ENCODE measurements around the gene TCF25.
"Not testable (repeated sequence)": the region's sequence is repeated elsewhere in the genome, so short reads cannot be mapped to it uniquely, and the experiment has no call there.

TCF25 gene

GRCh38 chr16:89918453-89919347 lies 45.3 kb downstream of the TCF25 start, which contains the start of gene MC1R:
TSS of gene MC1R (plus strand) at chr16:89918862. CDS start at chr16:89919259, 397 bp downstream.
- peak in 1 of 58 donors; percentile 49 for DNase-seq

- DNase-seq = no peak
Measured at GRCh38 chr16:89919535-89920406, 46.4 kb downstream of the TCF25 start.

DNA sequence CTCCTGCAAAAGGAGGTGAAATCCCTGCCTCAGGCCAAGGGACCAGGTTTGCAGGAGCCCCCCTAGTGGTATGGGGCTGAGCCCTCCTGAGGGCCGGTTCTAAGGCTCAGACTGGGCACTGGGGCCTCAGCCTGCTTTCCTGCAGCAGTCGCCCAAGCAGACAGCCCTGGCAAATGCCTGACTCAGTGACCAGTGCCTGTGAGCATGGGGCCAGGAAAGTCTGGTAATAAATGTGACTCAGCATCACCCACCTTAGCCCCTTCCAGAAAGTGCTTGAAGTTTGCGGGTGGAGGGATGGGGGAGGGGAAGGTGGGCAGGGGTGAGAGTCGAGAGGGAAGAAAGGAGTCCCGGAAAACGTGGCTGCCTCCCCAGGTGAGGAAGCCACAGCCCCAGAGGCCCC lies 47.3 kb downstream of the TCF25 start:
- DNase-seq = no peak

DNA sequence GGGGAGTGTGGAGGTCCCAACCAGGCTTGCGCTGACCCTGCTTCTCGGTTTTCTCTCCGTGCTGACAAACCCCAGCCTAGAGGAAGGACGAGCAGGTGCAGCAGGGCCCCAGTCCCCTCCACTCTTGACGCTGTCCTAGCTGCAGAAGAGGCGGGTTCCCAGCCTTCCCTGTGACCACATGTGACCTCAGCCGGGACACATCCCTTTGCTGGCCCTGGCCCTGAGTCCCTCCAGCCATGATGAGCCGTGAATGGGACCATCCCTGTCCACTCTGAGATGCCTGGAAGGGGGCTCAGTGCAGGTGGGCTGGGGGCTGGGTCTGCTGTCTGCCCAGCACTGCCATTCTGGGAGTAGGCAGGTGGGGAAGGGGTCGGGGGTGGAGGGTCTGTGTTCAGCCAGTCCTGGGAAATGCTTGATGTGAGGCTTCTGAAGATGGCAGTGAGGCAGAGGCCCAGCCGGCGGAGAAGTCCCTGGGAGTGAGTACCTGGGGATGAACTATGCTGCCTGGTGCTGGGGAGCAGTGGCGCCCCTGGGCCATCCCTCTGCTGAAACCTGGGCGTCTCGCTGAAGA lies 47.8 kb downstream of the TCF25 start:
- DNase-seq = no peak

GRCh38 chr16:89921702-89922476 lies 48.5 kb downstream of the TCF25 start:
- peak in 10 of 58 donors; percentile 18 to 64 (median 43) for DNase-seq

- DNase-seq = peak in 34 of 58 donors; percentile 12 to 77 (median 46)
Measured at GRCh38 chr16:89922477-89922883, 49.1 kb downstream of the TCF25 start.

DNA sequence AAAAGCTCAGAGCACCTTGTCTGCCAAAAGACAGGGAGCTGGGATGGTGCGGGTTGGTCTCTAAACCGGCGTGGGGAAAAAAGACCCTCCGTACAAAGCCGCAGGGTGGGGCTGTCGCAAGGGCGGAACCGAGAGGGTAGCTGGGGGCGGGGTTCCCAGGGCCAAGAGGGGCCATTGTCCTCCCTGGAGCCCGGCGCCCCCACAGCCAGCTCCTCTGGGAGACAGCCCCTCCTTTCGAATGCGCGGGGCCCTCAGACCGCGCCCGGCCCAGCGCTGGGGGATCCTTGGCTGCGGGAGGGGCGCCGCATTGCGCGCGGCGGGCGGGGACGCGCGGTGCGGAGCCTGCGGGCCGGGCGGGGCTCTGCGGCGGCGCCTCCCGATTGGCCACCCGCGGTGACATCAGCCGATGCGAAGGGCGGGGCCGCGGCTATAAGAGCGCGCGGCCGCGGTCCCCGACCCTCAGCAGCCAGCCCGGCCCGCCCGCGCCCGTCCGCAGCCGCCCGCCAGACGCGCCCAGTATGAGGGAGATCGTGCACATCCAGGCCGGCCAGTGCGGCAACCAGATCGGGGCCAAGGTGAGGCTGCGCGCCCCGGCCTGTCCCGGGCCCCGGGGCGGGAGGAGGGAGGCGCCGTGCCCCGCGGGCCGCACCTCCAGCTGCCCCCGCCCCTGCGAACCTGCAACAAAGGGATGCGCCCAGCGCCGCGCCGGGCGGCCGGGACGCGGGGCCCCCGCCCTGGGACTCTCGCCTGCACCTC lies 49.7 kb downstream of the TCF25 start, which contains the start of gene TUBB3:
TSS of gene TUBB3 (plus strand) at position 459 of the 756 bp plus-strand sequence. CDS start at position 519, 60 bp downstream.
- peak in 54 of 58 donors; percentile 35 to 89 (median 68) for DNase-seq

- peak in 3 of 58 donors; percentile 29 to 56 (median 31) for DNase-seq
Measured at GRCh38 chr16:89923640-89924296, 50.4 kb downstream of the TCF25 start.

GRCh38 chr16:89924297-89924924 lies 51.0 kb downstream of the TCF25 start:
- peak in 41 of 58 donors; percentile 8 to 70 (median 45) for DNase-seq

DNA sequence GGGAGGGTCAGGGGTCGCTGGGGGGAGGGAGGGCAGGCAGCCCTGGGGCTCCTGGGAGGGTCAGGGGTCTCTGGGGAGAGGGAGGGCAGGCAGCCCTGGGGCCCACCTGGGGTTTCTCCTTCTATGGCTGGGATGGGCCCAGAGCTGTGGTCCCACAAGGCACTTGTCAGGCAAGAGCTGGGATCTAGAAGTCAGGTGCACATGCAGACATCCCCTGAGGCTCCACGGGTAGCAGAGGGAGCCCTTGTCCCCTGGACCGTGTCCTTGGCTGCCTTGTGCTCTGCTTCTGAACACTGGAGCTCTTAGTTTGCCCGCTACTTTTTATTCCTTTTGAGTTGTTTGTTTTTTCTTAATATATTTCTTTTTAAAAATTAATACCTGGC lies 51.5 kb downstream of the TCF25 start:
- DNase-seq = no peak

DNA sequence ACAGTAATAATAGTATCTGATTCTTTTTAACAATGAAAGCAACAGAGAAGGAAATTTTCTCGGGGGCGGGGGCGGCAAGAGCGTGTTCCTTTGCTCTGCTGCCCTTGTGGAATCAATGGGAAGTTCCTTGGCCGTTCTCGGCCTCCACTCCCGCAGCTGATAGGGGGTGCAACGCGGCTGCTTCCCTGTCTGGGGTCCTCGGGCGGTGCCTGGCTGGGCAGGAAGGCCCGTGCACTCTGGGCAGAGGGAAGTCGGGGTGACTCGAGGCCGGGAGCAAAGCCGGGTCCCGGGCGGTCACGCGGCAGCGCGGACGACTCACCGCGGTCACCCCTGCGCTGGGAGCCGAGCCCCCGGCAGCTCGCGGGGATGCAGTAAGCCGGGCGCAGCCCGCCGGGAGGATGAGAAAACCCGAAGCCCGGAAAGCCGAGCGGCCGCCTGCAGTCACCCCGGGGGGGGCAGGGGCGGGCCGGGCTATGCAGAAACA lies 52.2 kb downstream of the TCF25 start:
- DNase-seq = no peak

DNA sequence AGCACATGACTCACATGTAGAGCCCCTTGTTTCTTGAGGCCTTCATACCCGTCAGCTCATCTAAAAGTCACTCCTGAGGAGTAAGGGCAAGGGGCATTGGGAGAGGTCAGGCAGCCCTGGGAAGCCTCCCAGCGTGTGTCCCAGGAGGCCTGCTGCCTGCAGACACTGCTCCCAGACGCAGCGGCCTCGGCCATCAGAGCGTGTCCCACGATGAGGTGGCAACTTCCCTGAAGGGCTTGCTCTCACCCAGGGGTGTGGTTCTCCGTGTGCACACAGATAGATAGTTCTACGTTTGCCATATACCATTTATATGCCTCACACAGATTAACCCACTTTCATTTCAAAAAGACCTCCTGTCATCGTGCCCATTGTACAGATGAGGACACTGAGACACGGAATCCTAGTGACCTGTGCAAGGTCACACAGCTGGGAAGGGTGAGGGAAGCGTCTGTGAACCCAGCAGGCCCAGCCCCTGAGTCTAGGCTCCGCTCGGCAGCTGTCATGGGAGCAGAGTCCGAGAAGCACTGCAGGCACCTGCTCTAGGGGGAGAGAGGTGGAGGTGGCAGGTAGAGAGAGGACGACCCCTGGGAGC lies 58.0 kb downstream of the TCF25 start:
- no peak for DNase-seq

DNA sequence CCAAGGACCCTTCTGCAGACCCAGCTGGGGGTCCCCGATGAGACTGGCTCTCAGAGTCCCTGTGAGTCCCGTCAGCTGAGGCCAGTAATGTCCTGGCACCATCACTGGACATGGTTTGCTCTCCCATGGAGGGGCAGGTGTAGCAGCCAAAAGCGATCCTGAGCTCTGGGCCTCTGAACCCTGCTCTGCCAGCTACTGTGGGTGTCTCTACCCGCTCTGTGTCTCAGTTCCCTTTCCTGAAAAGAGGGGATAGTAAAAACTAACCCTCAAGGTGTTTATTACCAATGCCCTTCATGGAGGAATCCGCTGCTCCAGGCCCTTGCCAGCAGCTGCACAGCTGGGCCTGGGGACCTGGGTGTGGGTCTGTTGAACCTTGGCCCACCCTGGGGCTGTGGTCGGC lies 58.6 kb downstream of the TCF25 start:
- no peak for DNase-seq

DNA sequence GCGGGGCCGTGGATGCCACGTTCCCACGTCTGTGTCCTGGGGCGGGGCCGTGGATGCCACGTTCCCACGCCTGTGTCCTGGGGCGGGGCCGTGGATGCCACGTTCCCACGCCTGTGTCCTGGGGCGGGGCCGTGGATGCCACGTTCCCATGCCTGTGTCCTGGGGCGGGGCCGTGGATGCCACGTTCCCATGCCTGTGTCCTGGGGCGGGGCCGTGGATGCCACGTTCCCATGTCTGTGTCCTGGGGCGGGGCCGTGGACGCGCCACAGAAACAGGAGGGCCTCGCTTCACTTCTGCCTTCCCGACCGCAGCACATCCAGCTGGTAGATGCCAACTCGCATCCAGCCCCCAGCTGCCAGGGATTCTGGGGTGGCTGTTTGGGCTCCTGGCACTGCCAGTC lies 60.6 kb downstream of the TCF25 start:
- not testable (repeated sequence) for DNase-seq

DNA sequence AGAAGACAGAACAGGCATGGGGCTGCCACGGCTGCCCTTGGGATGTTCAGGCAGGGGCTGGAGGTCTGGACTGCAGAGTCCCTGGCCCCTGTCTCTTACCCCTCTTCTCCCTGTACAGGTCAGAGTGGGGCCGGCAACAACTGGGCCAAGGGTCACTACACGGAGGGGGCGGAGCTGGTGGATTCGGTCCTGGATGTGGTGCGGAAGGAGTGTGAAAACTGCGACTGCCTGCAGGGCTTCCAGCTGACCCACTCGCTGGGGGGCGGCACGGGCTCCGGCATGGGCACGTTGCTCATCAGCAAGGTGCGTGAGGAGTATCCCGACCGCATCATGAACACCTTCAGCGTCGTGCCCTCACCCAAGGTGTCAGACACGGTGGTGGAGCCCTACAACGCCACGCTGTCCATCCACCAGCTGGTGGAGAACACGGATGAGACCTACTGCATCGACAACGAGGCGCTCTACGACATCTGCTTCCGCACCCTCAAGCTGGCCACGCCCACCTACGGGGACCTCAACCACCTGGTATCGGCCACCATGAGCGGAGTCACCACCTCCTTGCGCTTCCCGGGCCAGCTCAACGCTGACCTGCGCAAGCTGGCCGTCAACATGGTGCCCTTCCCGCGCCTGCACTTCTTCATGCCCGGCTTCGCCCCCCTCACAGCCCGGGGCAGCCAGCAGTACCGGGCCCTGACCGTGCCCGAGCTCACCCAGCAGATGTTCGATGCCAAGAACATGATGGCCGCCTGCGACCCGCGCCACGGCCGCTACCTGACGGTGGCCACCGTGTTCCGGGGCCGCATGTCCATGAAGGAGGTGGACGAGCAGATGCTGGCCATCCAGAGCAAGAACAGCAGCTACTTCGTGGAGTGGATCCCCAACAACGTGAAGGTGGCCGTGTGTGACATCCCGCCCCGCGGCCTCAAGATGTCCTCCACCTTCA lies 61.5 kb downstream of the TCF25 start:
- no peak for DNase-seq

DNA sequence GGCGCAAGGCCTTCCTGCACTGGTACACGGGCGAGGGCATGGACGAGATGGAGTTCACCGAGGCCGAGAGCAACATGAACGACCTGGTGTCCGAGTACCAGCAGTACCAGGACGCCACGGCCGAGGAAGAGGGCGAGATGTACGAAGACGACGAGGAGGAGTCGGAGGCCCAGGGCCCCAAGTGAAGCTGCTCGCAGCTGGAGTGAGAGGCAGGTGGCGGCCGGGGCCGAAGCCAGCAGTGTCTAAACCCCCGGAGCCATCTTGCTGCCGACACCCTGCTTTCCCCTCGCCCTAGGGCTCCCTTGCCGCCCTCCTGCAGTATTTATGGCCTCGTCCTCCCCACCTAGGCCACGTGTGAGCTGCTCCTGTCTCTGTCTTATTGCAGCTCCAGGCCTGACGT lies 62.2 kb downstream of the TCF25 start:
- DNase-seq = not testable (repeated sequence)

- no peak for DNase-seq
Measured at GRCh38 chr16:89936034-89936433, 62.6 kb downstream of the TCF25 start.

All from anterior cingulate cortex (tissue), 58 donors.